Kidney (tissue), 14 donors: ENCODE measurements around the gene PARP11. TPM values are rescaled to one million over a fixed set of nuclear protein-coding genes. Genes with fewer than 3 reads are reported as not detected.

ENCODE experiments used
- DNase-seq, 5 donors: peaks; one replicate each; pipeline ENCODE4 v3.0.0-alpha.2; 2013 to 2020
- FAIRE-seq: peaks from 2 replicates; lab custom pipeline; 2012; peaks lifted over from hg19 to GRCh38; lab: Jason Lieb, UNC
- H3K27ac ChIP-seq, 2 donors: one replicate each; pipeline ENCODE4 v1.7.0; 2013; ENCODE audit warnings: low read depth in 2 of 2, low read length in 2 of 2, inconsistent platforms in 1 of 2
- H3K27me3 ChIP-seq: one replicate; pipeline ENCODE4 v1.7.1; 2013; ENCODE audit warnings: low read length, inconsistent platforms; ENCODE audit not compliant: control insufficient read depth, insufficient read depth
- H3K36me3 ChIP-seq, 3 donors: one replicate each; pipeline versions ENCODE4 v1.7.0 to v1.7.1; 2013; ENCODE audit warnings: low read length in 3 of 3, control low read depth in 1 of 3, inconsistent platforms in 1 of 3; ENCODE audit not compliant: insufficient read depth in 3 of 3, control insufficient read depth in 2 of 3
- H3K4me1 ChIP-seq, 3 donors: one replicate each; pipeline versions ENCODE4 v1.7.0 to v1.7.1; 2013; ENCODE audit warnings: low read length in 3 of 3, inconsistent platforms in 1 of 3, low read depth in 1 of 3; ENCODE audit not compliant: control insufficient read depth in 2 of 3, insufficient read depth in 2 of 3
- H3K4me3 ChIP-seq, 3 donors: one replicate each; pipeline versions ENCODE4 v1.7.0 to v1.8.1; 2013; ENCODE audit warnings: low read length in 3 of 3, control low read depth in 1 of 3, inconsistent platforms in 1 of 3
- H3K9ac ChIP-seq, 3 donors: one replicate each; pipeline versions ENCODE4 v1.7.0 to v1.7.1; 2013; ENCODE audit warnings: low read length in 3 of 3, control low read depth in 1 of 3, inconsistent platforms in 1 of 3
- H3K9me3 ChIP-seq, 3 donors: one replicate each; pipeline versions ENCODE4 v1.7.0 to v1.7.1; 2013; ENCODE audit warnings: low read length in 3 of 3, control low read depth in 1 of 3, inconsistent platforms in 1 of 3; ENCODE audit not compliant: control insufficient read depth in 2 of 3, insufficient read depth in 1 of 3
- intact Hi-C: fragments of 100-400 bp; cut with DNase I; formaldehyde crosslinking; loops from one replicate; pipeline ENCODE4 v1.11.1; 2022
- polyA plus RNA-seq: library from polyadenylated mRNA; stranded (reverse); fragments of 350-450 nt; fragmentation: Illumina TruSeq; extraction: RNeasy Lipid Tissue Mini Kit (QIAGEN cat#74804); gene quantifications from one replicate; pipeline ENCODE4 v1.2.3, GENCODE V29; 2014; ENCODE audit warnings: low read depth, low replicate concordance; ENCODE audit not compliant: insufficient read depth
- total RNA-seq: library from RNA; stranded (reverse); fragmentation: NEBNext Ultra II Directional; extraction: Animal tissue kit (Norgen Biotek cat#: 25700); gene quantifications from one replicate; pipeline ENCODE4 v1.2.1, GENCODE V29; 2021
- TF ChIP-seq, protein P1 (sequence below): IDR thresholded peaks from 3 replicates; pipeline ENCODE4 v1.5.1; 2012; ENCODE audit warnings: mild to moderate bottlenecking, moderate library complexity, borderline replicate concordance; ENCODE audit not compliant: insufficient read depth; ENCODE audit errors: extremely low read depth
- donor health status: control.
- donor health status: control.
- donor health status: control.
- donor health status: control.
- donor health status: control.
- donor health status: DM: yes; HTN: yes; CAD: no.
- donor health status: Normal renal cell carcinoma (clear cell type).

PARP11 gene
- total and polyA plus RNA-seq, 2 donors from 2014 or later = 2.6 to 13.1 TPM

DNA sequence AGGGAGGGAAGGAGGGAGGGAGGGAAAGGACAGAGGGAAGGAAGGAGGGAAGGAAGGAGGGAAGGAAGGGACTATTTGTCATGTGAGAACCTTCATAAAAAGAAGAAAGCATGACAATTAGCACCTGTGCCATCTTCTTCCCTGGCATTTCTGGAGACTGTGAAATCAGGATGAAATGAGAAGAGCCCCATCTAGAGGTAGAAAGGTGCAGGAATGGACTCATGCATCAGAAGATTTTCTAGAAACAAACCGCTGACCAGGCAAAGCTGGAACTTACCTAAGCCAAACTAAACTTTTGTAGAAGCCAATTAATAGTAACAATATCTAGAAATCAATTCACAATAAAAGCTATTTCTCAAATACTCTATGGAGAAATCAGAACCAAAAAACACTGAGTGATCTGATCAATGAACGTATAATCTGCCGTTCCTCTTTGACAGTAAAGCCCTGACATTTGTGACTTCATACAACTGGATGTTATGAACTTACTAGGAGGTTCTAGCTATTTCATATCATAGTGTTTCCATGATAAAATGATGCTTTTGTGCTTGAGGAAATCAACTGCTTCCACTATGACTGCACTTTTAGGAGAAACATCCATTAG, 95.9 kb downstream of the PARP11 start:
- TF ChIP-seq, protein P1, sequence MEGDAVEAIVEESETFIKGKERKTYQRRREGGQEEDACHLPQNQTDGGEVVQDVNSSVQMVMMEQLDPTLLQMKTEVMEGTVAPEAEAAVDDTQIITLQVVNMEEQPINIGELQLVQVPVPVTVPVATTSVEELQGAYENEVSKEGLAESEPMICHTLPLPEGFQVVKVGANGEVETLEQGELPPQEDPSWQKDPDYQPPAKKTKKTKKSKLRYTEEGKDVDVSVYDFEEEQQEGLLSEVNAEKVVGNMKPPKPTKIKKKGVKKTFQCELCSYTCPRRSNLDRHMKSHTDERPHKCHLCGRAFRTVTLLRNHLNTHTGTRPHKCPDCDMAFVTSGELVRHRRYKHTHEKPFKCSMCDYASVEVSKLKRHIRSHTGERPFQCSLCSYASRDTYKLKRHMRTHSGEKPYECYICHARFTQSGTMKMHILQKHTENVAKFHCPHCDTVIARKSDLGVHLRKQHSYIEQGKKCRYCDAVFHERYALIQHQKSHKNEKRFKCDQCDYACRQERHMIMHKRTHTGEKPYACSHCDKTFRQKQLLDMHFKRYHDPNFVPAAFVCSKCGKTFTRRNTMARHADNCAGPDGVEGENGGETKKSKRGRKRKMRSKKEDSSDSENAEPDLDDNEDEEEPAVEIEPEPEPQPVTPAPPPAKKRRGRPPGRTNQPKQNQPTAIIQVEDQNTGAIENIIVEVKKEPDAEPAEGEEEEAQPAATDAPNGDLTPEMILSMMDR = peak; percentile 61
- Histone ChIP-seq H3K27me3 (no peaks in the 10 kb centered on the region), H3K36me3 (no peaks in the 10 kb centered on the region), H3K9me3 (no peaks in the 10 kb centered on the region), H3K9ac (no peak overlapping the region), H3K27ac (no peak overlapping the region), H3K4me3 (no peak overlapping the region), H3K4me1 (no peaks in the 10 kb centered on the region)
- DNase-seq (peak in 2 of 5 donors; percentile 78 to 80), FAIRE-seq (no peak)
- intact Hi-C loops = no loop called here

DNA sequence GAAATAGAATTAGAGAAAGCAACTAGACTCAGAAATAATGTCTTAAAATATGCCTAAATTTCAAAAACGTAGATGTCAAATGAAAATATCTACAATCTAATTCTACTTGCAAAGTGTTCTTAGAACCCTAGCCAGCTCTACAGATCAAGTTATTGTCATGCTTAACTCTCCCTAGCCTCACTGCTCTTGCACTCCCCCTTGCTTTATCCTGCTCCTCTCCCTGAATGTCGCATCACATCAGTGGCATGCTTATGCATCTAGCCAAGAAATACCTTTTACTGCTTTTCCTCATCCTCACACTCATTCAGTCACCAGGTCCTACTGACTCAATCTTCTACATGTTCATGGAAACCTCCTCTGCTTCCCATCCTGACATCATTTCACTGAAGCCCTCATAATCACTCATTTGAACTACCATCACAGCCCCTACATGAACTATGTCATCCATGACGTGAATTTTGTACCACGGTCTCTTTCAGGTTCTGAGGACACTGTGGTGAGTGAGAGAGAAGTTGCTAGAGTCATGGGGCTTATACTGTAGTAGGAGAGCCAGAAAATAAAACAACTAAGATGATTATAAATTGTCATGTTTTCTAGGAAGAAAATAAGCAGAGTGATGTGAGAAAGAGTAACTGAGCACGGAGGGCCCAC, 97.7 kb downstream of the PARP11 start:
- H3K27me3 ChIP-seq = no peaks in the 10 kb centered on the region
- FAIRE-seq = no peak
- no peaks in the 10 kb centered on the region for H3K36me3 ChIP-seq
- TF ChIP-seq, protein P1 = no peak
- no peak overlapping the region for H3K27ac ChIP-seq
- no peak overlapping the region for H3K9ac ChIP-seq
- intact Hi-C loops = no loop called here
- H3K4me1 ChIP-seq = no peaks in the 10 kb centered on the region
- DNase-seq = no peak
- no peak overlapping the region for H3K4me3 ChIP-seq
- no peaks in the 10 kb centered on the region for H3K9me3 ChIP-seq

DNA sequence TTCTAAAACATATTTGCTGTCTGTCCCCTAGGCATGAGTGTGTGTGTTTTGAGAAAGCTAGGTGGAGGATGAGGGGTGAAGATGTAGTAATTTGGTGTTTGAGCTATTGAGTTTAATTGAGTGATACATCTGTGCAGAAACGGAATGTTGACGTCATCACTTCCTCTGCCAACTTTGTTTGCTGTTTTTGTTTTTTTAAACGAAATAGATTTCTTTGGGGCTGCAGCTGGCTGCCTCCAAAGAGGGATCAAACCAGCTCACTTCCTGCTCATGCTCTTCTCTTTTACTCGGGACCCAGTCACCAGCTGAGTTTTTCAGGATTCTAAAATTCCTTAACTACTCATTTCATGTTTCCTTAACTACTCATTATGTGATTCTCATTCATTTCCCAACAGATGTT, 100.8 kb downstream of the PARP11 start:
- intact Hi-C loops = no loop called here
- TF ChIP-seq, protein P1 = no peak
- FAIRE-seq = no peak

More for the DNA sequence above, 100.8 kb downstream of the PARP11 start:
- Histone ChIP-seq H3K9ac (no peak overlapping the region), H3K4me3 (no peak overlapping the region), H3K4me1 (no peaks in the 10 kb centered on the region), H3K36me3 (no peaks in the 10 kb centered on the region), H3K27ac (no peak overlapping the region), H3K27me3 (no peaks in the 10 kb centered on the region), H3K9me3 (no peaks in the 10 kb centered on the region)
- no peak for DNase-seq
